HG03103 (cell line): ENCODE measurements around the gene SLC25A42.

Source experiments
- ATAC-seq: cut with Tn5 transposase; IDR thresholded peaks from one replicate; pipeline ENCODE4 v1.9.1; 2021; ENCODE audit warnings: low read depth; ENCODE audit not compliant: unreplicated experiment

The SLC25A42 gene

DNA sequence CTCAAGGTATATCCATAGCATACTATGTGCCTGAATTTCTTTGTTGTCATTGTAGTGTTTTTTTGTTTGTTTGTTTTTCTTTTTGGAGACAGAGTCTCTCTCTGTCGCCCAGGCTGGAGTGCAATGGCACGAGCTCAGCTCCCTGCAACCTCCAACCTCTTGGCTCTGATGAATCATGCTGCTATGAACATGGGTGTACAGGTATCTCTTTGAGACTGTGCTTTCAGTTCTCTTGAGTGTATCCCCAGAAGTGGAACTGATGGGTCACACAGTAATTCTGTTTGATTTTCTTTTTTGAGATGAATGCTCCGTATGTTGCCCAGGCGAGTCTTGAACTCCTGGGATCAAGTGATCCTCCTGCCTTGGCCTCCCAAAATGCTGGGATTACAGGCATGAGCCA, 13.7 kb upstream of the SLC25A42 start:
- ATAC-seq: no peak

DNA sequence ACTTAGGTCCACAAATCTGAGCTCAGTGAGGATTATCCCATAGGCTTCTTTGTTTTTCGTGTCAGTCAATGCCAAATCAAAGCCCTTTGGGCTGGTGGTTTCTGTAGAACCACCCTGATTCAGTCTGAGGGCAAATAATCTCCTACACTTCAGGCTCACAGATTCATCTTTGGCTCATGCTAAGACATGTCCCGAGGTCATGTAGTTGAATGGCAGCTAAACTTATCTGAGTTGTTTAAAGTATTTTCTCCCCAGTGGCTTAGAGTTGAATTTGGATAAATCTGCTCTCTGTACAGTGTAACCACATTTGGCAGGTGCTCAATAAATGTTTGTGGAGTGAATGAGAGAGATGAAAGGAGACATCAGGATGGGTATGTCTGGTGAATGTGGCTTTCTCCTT, 13.1 kb upstream of the SLC25A42 start:
- ATAC-seq: no peak

DNA sequence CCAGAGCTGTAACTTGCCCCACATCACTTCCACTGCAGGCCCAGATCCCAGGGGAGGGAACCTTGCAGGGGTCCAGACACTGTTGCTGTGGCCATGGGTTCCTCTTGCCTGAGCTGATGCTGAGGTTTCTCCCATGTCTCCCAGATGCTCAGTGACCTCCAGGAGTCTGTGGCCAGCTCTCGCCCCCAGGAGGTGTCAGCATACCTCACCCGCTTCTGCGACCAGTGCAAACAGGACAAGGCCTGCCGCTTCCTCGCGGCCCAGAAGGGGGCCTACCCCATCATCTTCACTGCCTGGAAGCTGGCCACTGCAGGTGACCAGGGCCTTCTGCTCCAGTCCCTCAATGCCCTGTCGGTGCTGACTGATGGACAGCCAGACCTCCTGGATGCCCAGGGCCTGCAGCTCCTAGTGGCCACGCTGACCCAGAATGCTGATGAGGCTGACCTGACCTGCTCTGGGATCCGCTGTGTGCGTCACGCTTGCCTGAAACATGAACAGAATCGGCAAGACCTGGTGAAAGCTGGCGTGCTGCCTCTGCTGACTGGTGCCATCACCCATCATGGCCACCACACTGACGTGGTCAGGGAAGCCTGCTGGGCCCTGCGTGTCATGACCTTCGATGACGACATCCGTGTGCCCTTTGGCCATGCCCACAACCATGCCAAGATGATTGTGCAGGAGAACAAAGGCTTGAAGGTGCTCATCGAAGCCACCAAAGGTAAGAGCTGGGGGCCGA, 12.1 kb upstream of the SLC25A42 start:
- ATAC-seq: no peak

DNA sequence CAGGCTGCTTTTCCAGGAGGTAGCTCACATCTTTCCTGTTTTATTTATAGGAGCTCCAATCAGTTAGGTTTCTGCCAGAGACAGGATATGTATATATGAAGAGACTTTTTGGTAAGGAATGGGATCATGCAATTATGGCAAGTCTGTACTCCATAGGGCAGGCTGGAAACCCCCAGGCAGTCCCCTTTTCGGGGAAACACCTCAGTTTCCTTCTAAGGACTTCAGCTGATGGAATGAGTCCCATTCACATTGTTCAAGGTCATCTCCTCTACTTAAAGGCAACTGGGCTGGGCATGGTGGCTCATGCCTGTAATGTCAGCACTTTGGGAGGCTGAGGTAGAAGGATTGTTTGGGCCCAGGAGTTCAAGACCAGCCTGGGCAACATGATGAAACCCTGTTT, 10.9 kb upstream of the SLC25A42 start:
- no peak for ATAC-seq

DNA sequence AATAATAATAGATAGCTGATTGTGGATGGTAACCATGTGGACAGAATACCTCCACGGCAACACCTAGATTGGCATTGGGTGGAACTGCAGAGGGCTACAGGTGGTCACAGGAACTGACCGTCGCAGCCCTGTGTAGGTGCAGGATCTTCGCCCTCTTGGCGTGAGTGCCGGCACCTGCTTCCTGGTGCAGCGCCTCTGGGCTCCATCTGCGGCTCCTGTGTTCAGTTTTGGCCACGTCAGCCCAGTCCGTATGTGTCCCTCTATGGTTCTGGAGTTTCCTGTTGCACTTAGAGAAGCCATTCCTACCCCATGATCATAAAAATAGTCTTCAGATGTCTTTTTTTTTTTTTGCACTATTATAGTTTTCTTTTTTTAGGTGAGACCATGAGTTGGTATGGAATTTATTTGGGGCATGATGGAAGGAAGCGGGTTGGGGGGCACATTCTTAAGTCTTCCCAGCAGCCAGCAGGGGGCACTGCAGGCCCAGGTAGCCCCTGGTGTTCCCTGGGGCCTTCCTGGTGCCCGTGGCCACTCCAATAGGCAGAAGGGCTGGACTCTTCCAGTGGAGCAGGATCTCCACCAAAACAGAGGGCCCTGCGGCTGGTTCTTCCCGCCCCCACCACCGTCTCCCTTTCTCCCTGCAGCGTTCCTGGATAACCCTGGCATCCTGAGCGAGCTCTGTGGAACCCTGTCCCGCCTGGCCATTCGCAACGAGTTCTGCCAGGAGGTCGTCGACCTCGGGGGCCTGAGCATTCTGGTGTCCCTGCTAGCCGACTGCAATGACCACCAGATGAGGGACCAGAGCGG, 10.1 kb upstream of the SLC25A42 start:
- ATAC-seq: no peak

DNA sequence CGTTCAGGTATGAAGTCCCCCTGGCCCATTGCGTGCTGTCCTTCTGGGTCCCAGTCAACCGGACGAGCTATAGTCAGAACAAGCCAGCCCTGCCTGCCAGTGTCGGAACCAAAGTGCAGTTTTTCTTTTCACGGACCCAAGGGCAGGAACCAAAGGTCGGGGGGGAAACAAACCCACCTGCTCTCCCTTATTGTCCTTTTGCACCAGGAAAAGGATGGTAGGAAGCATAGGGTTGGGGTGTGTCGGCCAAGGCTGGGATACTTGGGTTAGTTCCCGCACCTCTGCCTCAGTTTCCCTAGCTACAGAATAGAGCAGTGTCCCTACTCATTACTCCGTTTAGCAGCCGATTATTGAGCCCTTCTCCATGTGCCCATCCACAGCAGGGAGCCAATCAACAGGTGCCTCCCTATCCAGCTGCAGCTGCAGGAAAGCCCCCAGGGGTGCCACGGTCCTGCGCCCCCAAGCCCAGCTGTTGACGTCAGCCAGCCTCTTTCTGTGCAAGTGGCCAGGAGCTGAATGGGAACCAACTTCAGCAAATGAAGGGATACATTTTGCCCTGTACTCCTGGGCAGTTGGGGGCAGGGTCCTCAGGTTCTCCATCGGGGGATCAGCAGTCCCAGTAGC, 9.4 kb upstream of the SLC25A42 start:
- no peak for ATAC-seq

DNA sequence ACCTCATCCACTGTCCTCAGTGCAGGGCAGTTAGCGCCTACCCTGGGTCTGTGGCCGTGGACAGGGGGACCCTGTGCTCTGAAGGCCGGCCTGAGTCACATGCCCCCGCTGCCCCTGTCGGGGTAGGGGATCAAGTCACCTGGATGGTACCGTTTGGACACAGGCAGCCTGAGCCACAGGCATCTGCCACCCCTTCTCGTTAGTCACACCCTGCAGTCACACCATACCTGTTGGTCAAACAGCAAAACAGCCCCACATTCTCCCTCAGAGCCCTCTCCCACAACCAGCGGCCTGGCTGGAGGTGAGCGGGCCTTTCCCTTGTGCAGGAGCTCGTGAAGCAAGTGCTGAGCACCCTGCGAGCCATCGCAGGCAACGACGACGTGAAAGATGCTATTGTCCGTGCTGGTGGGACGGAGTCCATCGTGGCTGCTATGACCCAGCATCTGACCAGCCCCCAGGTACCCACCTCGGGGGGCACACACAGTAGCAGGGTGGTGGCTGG, 8.8 kb upstream of the SLC25A42 start:
- no peak for ATAC-seq

DNA sequence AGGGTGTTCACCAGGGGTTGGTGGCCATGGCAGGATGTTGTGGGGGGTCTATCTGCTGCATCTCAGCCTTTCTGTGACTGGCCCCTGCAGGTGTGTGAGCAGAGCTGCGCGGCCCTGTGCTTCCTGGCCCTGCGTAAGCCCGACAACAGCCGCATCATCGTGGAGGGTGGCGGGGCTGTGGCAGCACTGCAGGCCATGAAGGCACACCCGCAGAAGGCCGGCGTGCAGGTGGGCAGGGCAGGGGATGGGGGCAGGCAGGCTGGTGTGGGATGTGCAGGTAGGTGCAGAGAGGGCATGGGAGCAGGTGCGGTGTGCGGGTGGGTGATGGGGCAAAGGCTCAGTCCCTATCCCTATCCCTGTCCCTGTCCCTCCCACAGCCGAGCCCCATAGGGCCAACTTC, 8.1 kb upstream of the SLC25A42 start:
- no peak for ATAC-seq

DNA sequence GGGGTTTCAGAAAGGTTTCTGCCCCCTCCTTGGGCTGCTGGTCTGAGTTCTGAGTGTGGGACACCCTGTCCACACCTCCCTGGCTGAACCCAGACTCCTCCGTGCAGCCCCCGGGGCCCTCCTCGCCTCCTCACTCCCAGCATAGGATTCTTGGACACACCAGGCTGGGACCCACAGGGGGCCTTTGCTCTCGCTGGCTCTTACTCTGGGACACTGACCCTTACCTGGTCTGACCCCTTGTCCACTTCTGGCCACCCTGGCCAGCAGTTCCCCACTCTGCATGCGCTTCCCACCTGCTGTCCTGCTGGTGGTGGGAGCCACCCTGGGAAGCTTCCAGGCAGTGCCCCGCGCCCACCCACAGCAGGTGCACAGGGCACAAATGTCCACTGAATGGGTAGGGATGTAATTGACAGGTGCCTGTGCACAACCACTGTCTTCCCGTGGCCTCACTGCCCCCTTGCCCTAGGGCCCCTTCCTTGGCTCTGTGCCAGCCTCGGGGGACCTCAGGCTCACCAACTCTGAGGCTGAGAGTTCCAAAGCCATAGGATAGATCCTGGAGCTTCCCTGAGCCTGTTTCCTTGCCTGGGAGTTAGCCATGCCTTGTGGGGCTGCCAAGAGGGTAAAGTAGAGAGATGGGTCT, 7.0 kb upstream of the SLC25A42 start:
- ATAC-seq: no peak

DNA sequence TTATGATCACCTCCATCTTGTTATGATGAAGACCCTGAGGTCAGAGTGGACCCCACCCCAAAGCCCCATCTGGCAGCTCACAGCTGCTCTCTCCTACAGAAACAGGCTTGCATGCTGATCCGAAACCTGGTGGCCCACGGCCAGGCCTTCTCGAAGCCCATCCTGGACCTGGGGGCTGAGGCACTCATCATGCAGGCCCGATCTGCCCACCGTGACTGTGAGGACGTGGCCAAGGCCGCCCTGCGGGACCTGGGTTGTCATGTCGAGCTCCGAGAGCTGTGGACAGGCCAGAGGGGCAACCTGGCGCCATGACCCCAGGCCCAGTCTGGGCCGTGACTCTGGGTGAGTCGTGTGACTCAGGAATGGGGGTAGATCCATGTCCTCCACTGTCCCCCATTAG, 6.5 kb upstream of the SLC25A42 start:
- no peak for ATAC-seq

DNA sequence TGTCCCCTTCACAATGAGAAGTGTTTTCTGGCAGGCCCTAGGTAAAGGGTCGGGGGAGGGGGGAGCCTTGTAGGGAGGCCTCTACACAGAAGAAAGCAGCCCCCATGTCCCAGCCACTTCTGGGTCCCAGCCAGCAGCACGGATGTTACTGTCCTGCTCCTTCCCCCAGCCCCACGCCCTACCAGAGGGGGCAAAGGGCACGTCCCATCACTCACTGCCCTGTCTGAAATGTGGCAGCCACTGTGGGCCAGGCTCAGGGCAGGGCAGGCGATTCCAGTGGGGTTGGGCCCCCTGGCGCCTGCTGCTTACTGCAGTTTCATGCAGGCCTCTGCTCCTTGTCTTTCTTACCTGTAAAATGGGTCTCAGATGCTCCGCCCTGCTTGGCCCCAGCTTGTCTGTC, 6.1 kb upstream of the SLC25A42 start:
- ATAC-seq: no peak

DNA sequence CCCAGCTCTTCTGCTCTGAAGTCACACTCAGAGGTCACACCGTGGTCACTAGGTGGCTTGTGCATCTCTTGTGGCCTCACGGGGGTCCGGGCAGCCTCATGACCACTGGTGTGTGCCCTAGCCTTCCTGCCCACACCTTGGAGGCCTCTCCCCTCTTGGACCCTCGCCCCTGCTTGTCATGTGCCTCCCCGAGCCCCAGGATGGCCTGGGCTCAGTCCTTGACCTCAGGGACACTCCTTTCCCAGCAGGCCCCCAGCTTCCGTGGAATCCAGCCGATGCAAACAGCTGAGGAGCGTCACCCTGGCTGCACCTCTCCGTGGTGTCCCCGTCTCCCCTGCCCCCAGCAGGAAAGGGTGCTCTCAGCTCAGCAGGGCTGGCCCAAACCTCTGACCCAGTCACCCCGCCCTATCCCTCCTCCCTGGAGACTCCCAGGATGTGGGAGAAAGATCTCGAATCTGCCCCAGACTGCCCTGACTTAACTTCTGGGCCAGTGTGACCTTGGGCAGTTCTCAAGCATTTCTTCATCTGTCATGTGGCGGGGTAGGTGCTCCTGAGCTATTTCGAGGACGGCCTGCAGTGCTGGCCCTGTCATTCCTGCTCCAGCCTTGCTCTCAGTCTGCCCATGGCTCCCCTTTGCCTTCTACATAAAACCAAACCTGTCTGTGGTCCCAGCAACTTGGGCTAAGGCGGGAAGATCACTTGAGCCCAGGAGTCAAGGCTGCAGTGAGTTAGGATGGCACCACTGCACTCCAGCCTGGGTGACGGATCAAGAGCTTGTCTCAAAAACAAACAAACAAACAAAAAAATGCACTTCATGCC, 4.6 kb upstream of the SLC25A42 start:
- ATAC-seq: no peak

DNA sequence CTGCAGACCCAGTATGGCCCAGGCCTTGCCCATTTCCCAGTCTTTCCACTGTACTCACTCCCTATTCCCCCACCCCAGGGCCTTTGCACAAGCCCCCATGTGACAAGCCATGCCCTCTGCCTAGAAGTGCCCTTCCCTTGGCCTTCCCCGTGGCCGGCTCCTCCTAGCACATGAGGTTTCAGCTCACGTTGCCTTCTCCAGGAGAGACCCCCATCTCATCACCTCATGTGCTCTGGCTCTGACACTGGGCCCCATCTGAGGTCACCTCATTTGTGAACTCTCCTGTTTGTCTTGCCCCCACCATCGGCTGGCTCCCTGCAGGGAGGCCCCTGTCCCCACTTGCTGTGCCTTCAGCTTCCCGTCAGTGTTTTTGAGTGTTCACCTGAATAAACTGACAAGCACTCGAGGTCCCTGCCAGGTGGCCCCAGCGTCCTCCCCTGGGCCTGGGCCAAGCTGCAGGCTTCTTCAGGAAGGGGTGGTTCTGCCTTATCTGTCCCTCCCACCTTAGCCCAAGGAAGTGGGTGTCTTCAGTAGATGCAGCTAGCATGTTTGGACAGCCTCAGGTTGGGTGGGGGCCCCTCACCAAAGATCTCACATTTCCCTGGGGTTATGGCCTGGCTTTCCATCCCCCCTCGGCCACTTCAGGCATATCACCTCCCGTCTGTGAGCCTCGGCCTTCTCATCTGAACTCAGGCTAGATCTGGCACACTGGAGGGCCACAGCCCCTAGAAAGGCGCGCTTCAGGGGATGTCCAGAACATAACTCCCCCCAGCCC, 3.8 kb upstream of the SLC25A42 start:
- no peak for ATAC-seq

DNA sequence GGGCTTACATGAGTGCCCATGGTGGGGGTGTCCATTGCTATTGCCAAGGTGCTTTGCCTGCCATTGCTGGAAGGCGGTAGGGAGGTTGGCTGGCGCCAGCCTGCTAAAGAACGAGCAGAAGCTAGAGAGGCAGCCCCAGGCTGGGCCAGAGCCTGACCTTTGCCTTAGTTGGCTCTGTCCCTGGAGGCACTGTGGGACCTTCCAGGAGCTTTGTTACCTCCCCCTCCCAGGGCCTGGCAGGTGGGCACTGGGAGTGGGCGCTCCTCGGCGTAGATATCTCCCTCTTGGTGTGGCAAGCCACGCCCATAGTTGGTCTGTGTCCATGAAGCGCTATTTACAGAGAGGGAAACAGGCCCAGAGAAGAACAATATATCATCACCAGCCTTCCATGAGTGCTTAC, 2.3 kb upstream of the SLC25A42 start:
- no peak for ATAC-seq

DNA sequence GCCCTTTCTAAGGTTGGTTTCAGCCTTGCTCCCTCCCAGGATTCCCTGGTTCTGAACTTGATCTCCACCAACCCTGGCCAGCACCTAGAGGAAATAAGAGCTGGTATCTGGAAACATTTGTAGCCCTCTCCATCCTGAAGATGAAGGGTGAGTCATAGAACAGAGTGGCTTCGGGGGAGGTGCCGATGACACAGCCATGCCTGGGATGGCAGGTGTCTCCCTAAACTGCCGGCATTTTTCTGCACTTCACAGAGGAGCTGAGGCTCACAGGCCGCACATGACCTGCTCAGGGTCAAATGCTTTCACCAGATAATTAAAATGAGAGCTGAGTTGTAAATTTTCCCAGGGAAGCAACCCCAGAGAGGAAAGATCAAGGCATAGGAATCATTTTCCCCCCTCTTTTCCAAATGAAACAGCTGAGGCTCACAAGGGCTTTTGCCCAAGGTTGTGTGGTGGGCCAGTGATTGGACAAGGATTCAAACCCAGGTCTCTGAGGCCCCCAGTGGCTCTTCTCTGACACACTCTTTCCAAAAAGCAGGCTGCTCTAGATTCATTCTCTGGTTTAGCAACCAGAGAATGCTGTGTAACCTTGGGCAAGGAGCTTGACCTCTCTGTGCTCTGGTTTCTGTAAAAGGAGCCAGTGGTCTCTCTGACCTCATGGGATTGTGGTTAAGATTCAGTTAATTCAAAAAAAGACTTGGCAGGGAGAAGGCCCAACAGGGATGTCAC, 1.2 kb upstream of the SLC25A42 start:
- no peak for ATAC-seq

DNA sequence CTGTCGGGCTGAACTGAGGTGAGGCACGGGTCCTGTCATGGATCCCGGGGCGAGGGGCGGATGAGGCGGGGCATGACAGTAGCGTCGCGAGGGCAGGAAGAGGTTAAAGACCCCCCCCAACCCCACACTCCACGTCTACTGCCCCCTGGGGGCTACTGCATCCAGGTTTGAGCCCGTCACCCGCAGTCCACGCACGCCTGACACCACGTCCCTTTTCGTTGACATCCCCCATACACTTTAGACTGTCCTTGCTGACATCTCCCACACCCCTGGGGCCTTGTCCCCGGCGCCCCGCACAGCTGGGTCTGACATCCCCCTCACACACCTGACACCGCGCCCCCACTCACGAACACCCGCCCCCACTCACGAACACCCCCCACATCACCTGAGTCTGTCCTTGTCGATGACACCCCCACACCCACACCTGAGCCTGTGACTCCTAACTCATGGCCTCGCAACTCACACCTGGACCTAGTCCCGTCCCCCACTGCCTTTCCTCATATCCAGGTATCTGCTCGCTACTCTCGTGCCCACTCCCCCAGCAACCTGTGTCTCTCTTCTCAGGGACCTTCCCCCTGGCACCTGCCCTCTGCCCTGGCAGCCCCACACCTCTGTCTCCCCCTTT, 416 bp downstream of the SLC25A42 start:
- no peak for ATAC-seq

DNA sequence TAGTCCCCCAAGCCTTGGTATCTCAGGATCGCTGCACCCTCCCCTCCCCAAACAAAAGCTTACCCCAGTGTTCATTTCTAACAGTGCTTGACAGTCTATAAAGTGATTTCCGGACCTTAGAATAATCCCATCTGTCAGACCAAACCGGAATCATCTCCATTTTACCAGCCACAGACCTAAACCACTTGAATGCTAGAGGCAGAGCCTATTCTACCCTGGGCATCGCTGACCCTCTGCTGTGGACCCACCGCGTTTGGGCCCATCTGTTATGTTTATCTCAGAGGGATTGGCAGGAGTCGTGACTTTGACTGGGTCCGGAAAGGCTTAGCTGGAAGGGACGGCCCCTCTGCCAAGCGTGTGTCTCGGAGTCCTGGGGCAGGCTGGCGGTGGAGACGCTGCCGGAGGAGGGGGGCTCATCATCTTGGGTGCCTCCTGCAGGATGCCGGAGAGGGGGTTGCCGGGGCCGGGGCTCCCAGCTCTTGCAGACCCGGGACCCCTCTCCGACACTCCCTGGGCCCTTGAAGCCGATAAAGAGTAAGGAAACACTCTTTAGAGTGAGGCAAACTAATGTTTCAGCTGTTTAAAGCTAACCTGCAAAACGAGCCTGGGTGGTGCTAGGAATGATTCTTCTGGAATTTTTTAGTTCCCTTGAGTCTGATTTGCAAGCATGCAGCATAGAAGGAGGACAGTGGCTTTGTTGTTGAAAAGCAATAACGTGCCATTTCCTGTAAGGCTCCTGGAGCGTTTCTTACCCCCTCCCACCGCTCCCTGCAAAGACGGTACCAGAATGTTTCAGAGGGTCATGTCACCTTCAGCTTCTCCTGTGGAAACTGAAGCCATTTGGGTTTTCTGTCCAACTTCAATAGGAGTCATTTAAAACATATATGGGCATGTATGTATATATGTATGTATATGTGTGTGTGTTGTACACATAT, 1.3 kb downstream of the SLC25A42 start:
- ATAC-seq: no peak
